H9 (cell line): ENCODE data around the gene TRAF3. TPM values are rescaled to one million over a fixed set of nuclear protein-coding genes. Genes with fewer than 3 reads are reported as not detected.

Source experiments
- DNase-seq: peaks from one replicate; pipeline ENCODE4 v3.0.0-alpha.2; 2017
- H2AFZ ChIP-seq: one replicate; pipeline ENCODE4 v1.6.1; 2013; ENCODE audit warnings: mild to moderate bottlenecking, low read length, control low read depth, moderate library complexity
- H2AK5ac ChIP-seq: 2 replicates; pipeline ENCODE4 v1.6.1; 2013; ENCODE audit warnings: low read length, control low read depth, mixed read lengths; ENCODE audit not compliant: insufficient read length
- H2BK120ac ChIP-seq: one replicate; pipeline ENCODE4 v1.6.1; 2013; ENCODE audit warnings: low read depth, mild to moderate bottlenecking, low read length, control low read depth, inconsistent platforms; ENCODE audit not compliant: poor library complexity, severe bottlenecking
- H2BK12ac ChIP-seq: 2 replicates; pipeline ENCODE4 v1.6.1; 2013; ENCODE audit warnings: low read length, control low read depth, mixed read lengths, low read depth; ENCODE audit not compliant: insufficient read length
- H2BK15ac ChIP-seq: 2 replicates; pipeline ENCODE4 v1.6.1; 2013; ENCODE audit warnings: low read depth, low read length, control low read depth
- H2BK20ac ChIP-seq: one replicate; pipeline ENCODE4 v1.6.1; 2013; ENCODE audit warnings: low read depth, mild to moderate bottlenecking, low read length, control low read depth, inconsistent platforms; ENCODE audit not compliant: poor library complexity, severe bottlenecking
- H2BK5ac ChIP-seq: 2 replicates; pipeline ENCODE4 v1.6.1; 2013; ENCODE audit warnings: low read length, control low read depth, mixed read lengths; ENCODE audit not compliant: insufficient read length
- H3K14ac ChIP-seq: 2 replicates; pipeline ENCODE4 v1.6.1; 2013; ENCODE audit warnings: low read length, control low read depth; ENCODE audit not compliant: insufficient read depth
- H3K18ac ChIP-seq: 2 replicates; pipeline ENCODE4 v1.6.1; 2013; ENCODE audit warnings: low read depth, mild to moderate bottlenecking, mixed read lengths, low read length, control low read depth; ENCODE audit not compliant: insufficient read length
- H3K23ac ChIP-seq: 2 replicates; pipeline ENCODE4 v1.6.1; 2013; ENCODE audit warnings: low read length, control low read depth, mixed read lengths, low read depth; ENCODE audit not compliant: insufficient read length
- H3K23me2 ChIP-seq: 2 replicates; pipeline ENCODE4 v1.6.1; 2013; ENCODE audit warnings: low read depth, mild to moderate bottlenecking, mixed read lengths, low read length, control low read depth; ENCODE audit not compliant: insufficient read length, poor library complexity, severe bottlenecking
- H3K27ac ChIP-seq: 2 replicates; pipeline ENCODE4 v1.5.1; 2013; ENCODE audit warnings: low read length, control low read depth, mixed read lengths, low read depth; ENCODE audit not compliant: insufficient read length
- H3K27me3 ChIP-seq: 2 replicates; pipeline ENCODE4 v1.6.1; 2013; ENCODE audit warnings: low read length, control low read depth, inconsistent platforms; ENCODE audit not compliant: insufficient read depth
- H3K4ac ChIP-seq: 2 replicates; pipeline ENCODE4 v1.6.1; 2013; ENCODE audit warnings: low read depth, mild to moderate bottlenecking, control low read depth, inconsistent platforms, low read length, moderate library complexity
- H3K4me1 ChIP-seq: 2 replicates; pipeline ENCODE4 v1.6.1; 2013; ENCODE audit warnings: low read length, control low read depth, inconsistent platforms; ENCODE audit not compliant: insufficient read depth
- H3K4me2 ChIP-seq: 2 replicates; pipeline ENCODE4 v1.6.1; 2013; ENCODE audit warnings: low read length, control low read depth, mixed read lengths; ENCODE audit not compliant: insufficient read length, insufficient read depth
- H3K56ac ChIP-seq: 2 replicates; pipeline ENCODE4 v1.6.1; 2013; ENCODE audit warnings: low read depth, mild to moderate bottlenecking, mixed read lengths, low read length, control low read depth; ENCODE audit not compliant: insufficient read length
- H3K79me1 ChIP-seq: 2 replicates; pipeline ENCODE4 v1.6.1; 2013; ENCODE audit warnings: low read depth, mild to moderate bottlenecking, moderate library complexity, low read length, control low read depth, inconsistent platforms; ENCODE audit not compliant: insufficient read depth, poor library complexity, severe bottlenecking
- H3K79me2 ChIP-seq: 2 replicates; pipeline ENCODE4 v1.6.1; 2013; ENCODE audit warnings: low read length, control low read depth, inconsistent platforms; ENCODE audit not compliant: insufficient read depth
- H3K9ac ChIP-seq: 2 replicates; pipeline ENCODE4 v1.6.1; 2013; ENCODE audit warnings: low read length, control low read depth, mixed read lengths; ENCODE audit not compliant: insufficient read length; ENCODE audit errors: extremely low read depth
- H3K9me3 ChIP-seq: one replicate; pipeline ENCODE4 v1.6.1; 2013; ENCODE audit warnings: low read depth, low read length, inconsistent platforms; ENCODE audit not compliant: control insufficient read depth
- H3T11ph ChIP-seq: one replicate; pipeline ENCODE4 v1.6.1; 2013; ENCODE audit warnings: mild to moderate bottlenecking, low read length, control low read depth, inconsistent platforms
- H4K20me1 ChIP-seq: one replicate; pipeline ENCODE4 v1.6.1; 2013; ENCODE audit not compliant: control insufficient read depth, insufficient read length, insufficient read depth
- H4K5ac ChIP-seq: 2 replicates; pipeline ENCODE4 v1.6.1; 2013; ENCODE audit warnings: low read depth, mild to moderate bottlenecking, mixed read lengths, low read length, control low read depth; ENCODE audit not compliant: insufficient read length
- H4K8ac ChIP-seq: replicated peaks from 2 replicates; pipeline ENCODE4 v1.6.1; 2013; ENCODE audit warnings: low read length, control low read depth, mixed read lengths, low read depth; ENCODE audit not compliant: insufficient read length
- H4K91ac ChIP-seq: 2 replicates; pipeline ENCODE4 v1.6.1; 2013; ENCODE audit warnings: low read depth, mild to moderate bottlenecking, moderate library complexity, mixed read lengths, low read length, control low read depth; ENCODE audit not compliant: insufficient read length
- H3K27ac Mint-ChIP-seq, 3 experiments: 2 replicates in 2 of 3; 3 replicates in 1 of 3; pipeline ENCODE4 v1.8.0; 2020 to 2021; ENCODE audit warnings: mixed read lengths in 3 of 3, mild to moderate bottlenecking in 1 of 3, moderate library complexity in 1 of 3
- H3K27me3 Mint-ChIP-seq: 2 replicates; pipeline ENCODE4 v1.8.0; 2021; ENCODE audit warnings: low read depth, mild to moderate bottlenecking, moderate library complexity, mixed read lengths
- H3K36me3 Mint-ChIP-seq, 3 experiments: 2 replicates in 2 of 3; 3 replicates in 1 of 3; pipeline ENCODE4 v1.8.0; 2020 to 2021; ENCODE audit warnings: low read depth in 3 of 3, mixed read lengths in 3 of 3; ENCODE audit not compliant: insufficient read depth in 1 of 3
- H3K4me1 Mint-ChIP-seq, 2 experiments: 2 replicates each; pipeline ENCODE4 v1.8.0; 2020; ENCODE audit warnings: mixed read lengths in 2 of 2
- H3K4me3 Mint-ChIP-seq, 2 experiments: 2 replicates in 1 of 2; 3 replicates in 1 of 2; pipeline ENCODE4 v1.8.0; 2020 to 2021; ENCODE audit warnings: mild to moderate bottlenecking in 2 of 2, mixed read lengths in 2 of 2, moderate library complexity in 1 of 2
- H3K9me3 Mint-ChIP-seq, 2 experiments: 2 replicates in 1 of 2; 3 replicates in 1 of 2; pipeline ENCODE4 v1.8.0; 2020; ENCODE audit warnings: mild to moderate bottlenecking in 2 of 2, mixed read lengths in 2 of 2, moderate library complexity in 1 of 2
- WGBS: extraction: QIAGEN DNeasy Blood & Tissue Kit; methylation state at CpG from one replicate; pipeline ENCODE4 v1.1.7; 2013; ENCODE audit warnings: missing lambda C conversion rate, low lambda C conversion rate, mixed read lengths; ENCODE audit not compliant: insufficient read length; ENCODE audit errors: extremely low coverage; 5-methylcytosine and 5-hydroxymethylcytosine counted together
- total RNA-seq: library from RNA; stranded (reverse); gene quantifications from 2 replicates; pipeline ENCODE4 v1.2.1, GENCODE V29; 2021
- TF ChIP-seq, protein P1 (sequence below): fragments of 200-600 bp; sonication (generic); conservative IDR thresholded peaks from 3 replicates; pipeline ENCODE4 v1.8.0; 2021; ENCODE audit warnings: antibody characterized with exemption, mild to moderate bottlenecking

The TRAF3 gene
- total RNA-seq, 1 experiment from 2014 or later: 9.6 TPM

GRCh38 chr14:102940729-102941362 is 163.6 kb downstream of the TRAF3 start:
- Histone ChIP-seq H2BK20ac (no peak overlapping the region), H4K20me1 (no peaks in the 10 kb centered on the region), H3K23ac (no peak overlapping the region), H2AK5ac (no peak overlapping the region), H3K9ac (no peak overlapping the region), H2AFZ (no peak overlapping the region), H3T11ph (no peak overlapping the region), H3K79me1 (no peaks in the 10 kb centered on the region), H3K4me1 (no peaks in the 10 kb centered on the region), H4K91ac (no peak overlapping the region), H3K79me2 (no peaks in the 10 kb centered on the region), H3K14ac (no peak overlapping the region), H3K27ac (no peak overlapping the region), H3K4me2 (no peak overlapping the region), H3K56ac (no peak overlapping the region), H2BK15ac (no peak overlapping the region), H2BK5ac (no peak overlapping the region), H2BK120ac (no peak overlapping the region), H2BK12ac (no peak overlapping the region), H4K5ac (no peak overlapping the region), H4K8ac (no peak overlapping the region), H3K9me3 (no peaks in the 10 kb centered on the region), H3K18ac (no peak overlapping the region), H3K23me2 (no peaks in the 10 kb centered on the region), H3K4ac (no peak overlapping the region), H3K27me3 (no peaks in the 10 kb centered on the region)
- Mint-ChIP-seq H3K27me3 (no peaks in the 10 kb centered on the region), H3K27ac (no peak overlapping the region; a peak in 1 of 7 replicates), H3K4me1 (no peaks in the 10 kb centered on the region), H3K4me3 (no peak overlapping the region), H3K36me3 (peaks cover 25 to 82% (median 65%) of the 10 kb centered on the region in 3 experiments; a peak in 6 of 7 replicates), H3K9me3 (no peaks in the 10 kb centered on the region)
- TF ChIP-seq, protein P1, sequence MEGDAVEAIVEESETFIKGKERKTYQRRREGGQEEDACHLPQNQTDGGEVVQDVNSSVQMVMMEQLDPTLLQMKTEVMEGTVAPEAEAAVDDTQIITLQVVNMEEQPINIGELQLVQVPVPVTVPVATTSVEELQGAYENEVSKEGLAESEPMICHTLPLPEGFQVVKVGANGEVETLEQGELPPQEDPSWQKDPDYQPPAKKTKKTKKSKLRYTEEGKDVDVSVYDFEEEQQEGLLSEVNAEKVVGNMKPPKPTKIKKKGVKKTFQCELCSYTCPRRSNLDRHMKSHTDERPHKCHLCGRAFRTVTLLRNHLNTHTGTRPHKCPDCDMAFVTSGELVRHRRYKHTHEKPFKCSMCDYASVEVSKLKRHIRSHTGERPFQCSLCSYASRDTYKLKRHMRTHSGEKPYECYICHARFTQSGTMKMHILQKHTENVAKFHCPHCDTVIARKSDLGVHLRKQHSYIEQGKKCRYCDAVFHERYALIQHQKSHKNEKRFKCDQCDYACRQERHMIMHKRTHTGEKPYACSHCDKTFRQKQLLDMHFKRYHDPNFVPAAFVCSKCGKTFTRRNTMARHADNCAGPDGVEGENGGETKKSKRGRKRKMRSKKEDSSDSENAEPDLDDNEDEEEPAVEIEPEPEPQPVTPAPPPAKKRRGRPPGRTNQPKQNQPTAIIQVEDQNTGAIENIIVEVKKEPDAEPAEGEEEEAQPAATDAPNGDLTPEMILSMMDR: no peak
- WGBS: no CpG with 5 or more reads among the region's 19 CpGs
- no peak for DNase-seq
